IMR-90 (cell line): ENCODE measurements around the gene CRYM. TPM values are rescaled to one million over a fixed set of nuclear protein-coding genes. Genes with fewer than 3 reads are reported as not detected.

Experiments
- ATAC-seq: fragments of 200-7000 bp; cut with Tn5 transposase; 2 replicates; pipeline ENCODE4 v1.9.1; 2020; ENCODE audit warnings: low read depth, mild to moderate bottlenecking, moderate library complexity
- BruUV-seq: library from RNA; stranded (reverse); fragments of 400-500 nt; replicated peaks from 2 replicates; lab custom pipeline; 2021; lab: Mats Ljungman, UMichigan
- CTCF ChIA-PET: fragments of 300-600 bp; formaldehyde crosslinking; extraction: SDS; loops from one replicate; lab custom pipeline; 2021; ENCODE audit warnings: antibody characterized with exemption; lab: Yijun Ruan, JAX
- POLR2A ChIA-PET: fragments of 300-600 bp; sonication (Branson Sonifier 250); formaldehyde crosslinking; loops from one replicate; lab custom pipeline; 2022; ENCODE audit warnings: antibody characterized with exemption; ENCODE audit not compliant: unreplicated experiment; lab: Charles Lee
- DNase-seq: peaks from one replicate; pipeline ENCODE4 v3.0.0; 2013
- H2AFZ ChIP-seq: replicated peaks from 2 replicates; pipeline ENCODE3; 2013; ENCODE audit warnings: low read length, mild to moderate bottlenecking; ENCODE audit not compliant: poor library complexity
- H2AK5ac ChIP-seq: 2 replicates; pipeline ENCODE4 v1.6.1; 2013; ENCODE audit warnings: low read depth, low read length, inconsistent platforms
- H2AK9ac ChIP-seq: replicated peaks from 2 replicates; pipeline ENCODE3; 2013; ENCODE audit warnings: mild to moderate bottlenecking, low read depth, low read length, moderate library complexity; ENCODE audit not compliant: poor library complexity
- H2BK120ac ChIP-seq: 2 replicates; pipeline ENCODE4 v1.6.1; 2013; ENCODE audit warnings: low read depth, low read length, inconsistent platforms
- H2BK15ac ChIP-seq: 3 replicates; pipeline ENCODE4 v1.6.1; 2013; ENCODE audit warnings: low read depth, low read length, inconsistent platforms
- H2BK20ac ChIP-seq: 2 replicates; pipeline ENCODE4 v1.6.1; 2013; ENCODE audit warnings: low read depth, mild to moderate bottlenecking, inconsistent platforms, low read length, moderate library complexity
- H2BK5ac ChIP-seq: 2 replicates; pipeline ENCODE4 v1.6.1; 2013; ENCODE audit warnings: mild to moderate bottlenecking, low read depth, low read length, inconsistent platforms; ENCODE audit not compliant: poor library complexity, severe bottlenecking
- H3K14ac ChIP-seq: replicated peaks from 2 replicates; pipeline ENCODE4 v1.6.1; 2013; ENCODE audit warnings: low read depth, low read length, inconsistent platforms
- H3K18ac ChIP-seq: 2 replicates; pipeline ENCODE4 v1.6.1; 2013; ENCODE audit warnings: low read depth, low read length, control low read depth
- H3K23ac ChIP-seq: 2 replicates; pipeline ENCODE4 v1.6.1; 2013; ENCODE audit warnings: low read depth, low read length, inconsistent platforms
- H3K27ac ChIP-seq: 2 replicates; pipeline ENCODE4 v1.5.1; 2013; ENCODE audit warnings: mild to moderate bottlenecking, control low read depth, low read length; ENCODE audit not compliant: insufficient read depth
- H3K27me3 ChIP-seq: 2 replicates; pipeline ENCODE4 v1.6.1; 2013; ENCODE audit warnings: low read length; ENCODE audit not compliant: control insufficient read depth, insufficient read depth
- H3K36me3 ChIP-seq: 2 replicates; pipeline ENCODE4 v1.6.1; 2013; ENCODE audit warnings: low read length, mixed read lengths; ENCODE audit not compliant: control insufficient read depth, insufficient read depth
- H3K4ac ChIP-seq: 2 replicates; pipeline ENCODE4 v1.6.1; 2013; ENCODE audit warnings: low read depth, low read length, inconsistent platforms
- H3K4me1 ChIP-seq: 2 replicates; pipeline ENCODE4 v1.6.1; 2013; ENCODE audit warnings: low read length, mixed read lengths; ENCODE audit not compliant: control insufficient read depth, insufficient read depth
- H3K4me2 ChIP-seq: 2 replicates; pipeline ENCODE4 v1.6.1; 2013; ENCODE audit warnings: low read depth, mild to moderate bottlenecking, control low read depth, low read length, moderate library complexity
- H3K4me3 ChIP-seq: 2 replicates; pipeline ENCODE4 v1.5.1; 2013; ENCODE audit warnings: low read depth, mild to moderate bottlenecking, control low read depth, low read length, moderate library complexity; ENCODE audit not compliant: insufficient read depth
- H3K56ac ChIP-seq: 2 replicates; pipeline ENCODE4 v1.6.1; 2013; ENCODE audit warnings: low read length, inconsistent platforms; ENCODE audit not compliant: insufficient read depth; ENCODE audit errors: extremely low read depth
- H3K79me1 ChIP-seq, 2 experiments: 2 replicates each; pipeline ENCODE4 v1.6.1; 2013; ENCODE audit warnings: low read length in 2 of 2, inconsistent platforms in 1 of 2, low read depth in 1 of 2
- H3K9ac ChIP-seq: 2 replicates; pipeline ENCODE4 v1.6.1; 2013; ENCODE audit warnings: low read depth, low read length, control low read depth
- H3K9me1 ChIP-seq: 2 replicates; pipeline ENCODE4 v1.6.1; 2013; ENCODE audit warnings: low read length, inconsistent platforms; ENCODE audit not compliant: insufficient read depth
- H3K9me3 ChIP-seq: 2 replicates; pipeline ENCODE4 v1.6.1; 2013; ENCODE audit warnings: low read length; ENCODE audit not compliant: control insufficient read depth, insufficient read depth
- H4K20me1 ChIP-seq: 2 replicates; pipeline ENCODE4 v1.6.1; 2013; ENCODE audit warnings: low read length, inconsistent platforms; ENCODE audit not compliant: insufficient read depth
- H4K5ac ChIP-seq: 2 replicates; pipeline ENCODE4 v1.6.1; 2013; ENCODE audit warnings: mild to moderate bottlenecking, low read depth, low read length, control low read depth
- H4K8ac ChIP-seq, 2 experiments: 2 replicates each; pipeline ENCODE4 v1.6.1; 2013; ENCODE audit warnings: low read depth in 2 of 2, low read length in 2 of 2, control low read depth in 1 of 2, inconsistent platforms in 1 of 2
- H4K91ac ChIP-seq: 2 replicates; pipeline ENCODE4 v1.6.1; 2013; ENCODE audit warnings: low read depth, low read length, inconsistent platforms; ENCODE audit not compliant: insufficient read depth
- BHLHE40 ChIP-seq: fragments of 150-350 bp; IDR thresholded peaks from 2 replicates; pipeline ENCODE4 v1.6.1; 2016; ENCODE audit warnings: mild to moderate bottlenecking, low read depth, low read length
- CEBPB ChIP-seq: IDR thresholded peaks from 2 replicates; pipeline ENCODE4 v1.6.1; 2012; ENCODE audit warnings: low read depth, low read length, improper control_type of control experiment
- CHD1 ChIP-seq: IDR thresholded peaks from 2 replicates; pipeline ENCODE4 v1.6.1; 2012; ENCODE audit warnings: low read depth, low read length, improper control_type of control experiment
- MAZ ChIP-seq: IDR thresholded peaks from 2 replicates; pipeline ENCODE4 v1.6.1; 2012; ENCODE audit warnings: low read depth, mild to moderate bottlenecking, low read length, improper control_type of control experiment, moderate library complexity, borderline replicate concordance
- RCOR1 ChIP-seq: IDR thresholded peaks from 2 replicates; pipeline ENCODE4 v1.6.1; 2012; ENCODE audit warnings: mild to moderate bottlenecking, low read length, improper control_type of control experiment; ENCODE audit not compliant: insufficient replicate concordance
- RFX5 ChIP-seq: IDR thresholded peaks from 2 replicates; pipeline ENCODE4 v1.8.0; 2012; ENCODE audit warnings: low read depth, mild to moderate bottlenecking, low read length, moderate library complexity
- WGBS, 2 experiments: methylation state at CpG; one replicate each; pipeline versions ENCODE4 v1.1.5 to v1.1.7; 2013; ENCODE audit warnings: missing lambda C conversion rate in 2 of 2; ENCODE audit not compliant: insufficient read length in 1 of 2; ENCODE audit errors: extremely low coverage in 2 of 2; 5-methylcytosine and 5-hydroxymethylcytosine counted together
- dilution Hi-C: fragments of 300-500 bp; cut with HindIII; formaldehyde crosslinking; loops from one replicate; pipeline ENCODE4 v1.14.3; 2018; ENCODE audit warnings: low sequenced_read_pairs; ENCODE audit not compliant: unreplicated experiment
- in situ Hi-C: fragments of 300-500 bp; cut with MboI; formaldehyde crosslinking; loops from 3 replicates; pipeline ENCODE4 v1.14.3; 2019; ENCODE audit warnings: low sequenced_read_pairs, inconsistent platforms, mixed read lengths
- intact Hi-C: fragments of 100-400 bp; cut with micrococcal nuclease; formaldehyde crosslinking; loops from 2 replicates; pipeline ENCODE4 v1.10.0; 2022
- polyA plus RNA-seq, 3 experiments: library from polyadenylated mRNA; depleted of rRNA; stranded (reverse); fragments of >200 nt; gene quantifications; 2 replicates each; pipeline ENCODE4 v1.2.3, GENCODE V29; 2012; ENCODE audit warnings: low replicate concordance in 1 of 3
- total RNA-seq: library from RNA; depleted of rRNA; stranded (reverse); fragments of >200 nt; gene quantifications from 2 replicates; pipeline ENCODE4 v1.2.3, GENCODE V29; 2012
- TF ChIP-seq, protein P1 (sequence below): fragments of 150-350 bp; IDR thresholded peaks from 2 replicates; pipeline ENCODE4 v1.6.1; 2016; ENCODE audit warnings: low read depth, mild to moderate bottlenecking, low read length, moderate library complexity, borderline replicate concordance

Gene CRYM
- total and polyA plus RNA-seq, 2 of the 4 experiments (the other 2 are of a cell fraction), result not detected

DNA sequence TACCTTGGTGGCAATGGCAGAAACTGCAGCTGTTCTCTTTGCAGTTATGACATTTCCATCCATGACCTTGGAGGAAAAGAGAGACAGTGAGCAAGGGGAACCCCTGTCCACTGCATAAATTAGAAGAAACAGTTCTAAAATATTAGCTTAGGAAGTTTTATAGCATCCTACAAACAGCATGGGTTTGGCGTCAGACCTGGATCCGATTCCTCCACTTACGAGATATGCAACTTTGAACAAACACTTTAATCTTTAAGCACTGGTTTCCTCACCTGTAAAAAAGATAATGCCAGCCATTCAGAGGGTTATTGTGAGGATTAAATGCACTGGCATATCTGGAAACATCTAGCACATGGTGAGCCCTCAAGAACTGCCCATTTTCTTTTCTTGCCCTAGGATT is 2.6 kb downstream of the CRYM start:
- dilution Hi-C loops (no loop called here), in situ Hi-C loops (no loop called here), intact Hi-C loops (no loop called here)
- Histone ChIP-seq H3K4me1 (no peaks in the 10 kb centered on the region), H2BK5ac (no peak overlapping the region), H4K91ac (no peak overlapping the region), H3K9ac (no peak overlapping the region), H2AK9ac (no peak overlapping the region), H4K5ac (no peak overlapping the region), H4K8ac (no peak overlapping the region), H2AK5ac (no peak overlapping the region), H3K79me1 (no peaks in the 10 kb centered on the region), H3K4ac (no peak overlapping the region), H3K4me3 (no peak overlapping the region), H3K14ac (no peak overlapping the region), H3K56ac (no peak overlapping the region), H4K20me1 (0 out of 2 replicates have a peak, but pooled peaks cover 3% of the 10 kb centered on the region), H3K4me2 (no peak overlapping the region), H3K9me3 (peaks cover 3% of the 10 kb centered on the region; the same call in 1 of the 2 replicates), H3K23ac (no peak overlapping the region), H3K27ac (no peak overlapping the region), H3K36me3 (no peaks in the 10 kb centered on the region), H3K27me3 (peaks cover 65% of the 10 kb centered on the region), H2BK15ac (no peak overlapping the region), H2BK120ac (no peak overlapping the region), H3K18ac (no peak overlapping the region), H3K9me1 (no peaks in the 10 kb centered on the region), H2BK20ac (no peak overlapping the region), H2AFZ (no peak overlapping the region)
- ATAC-seq (no peak), DNase-seq (no peak)
- ChIA-PET POLR2A (no interaction called here), CTCF (interaction anchor here (1.3 kb wide), 1 partner anchor 87 kb away, joined by 5 read pairs; no protein-coding TSS in a partner anchor)
- WGBS, 2 experiments, result no CpG with 5 or more reads among the region's 3 CpGs
- TF ChIP-seq RCOR1, result no peak
- TF ChIP-seq, protein P1, sequence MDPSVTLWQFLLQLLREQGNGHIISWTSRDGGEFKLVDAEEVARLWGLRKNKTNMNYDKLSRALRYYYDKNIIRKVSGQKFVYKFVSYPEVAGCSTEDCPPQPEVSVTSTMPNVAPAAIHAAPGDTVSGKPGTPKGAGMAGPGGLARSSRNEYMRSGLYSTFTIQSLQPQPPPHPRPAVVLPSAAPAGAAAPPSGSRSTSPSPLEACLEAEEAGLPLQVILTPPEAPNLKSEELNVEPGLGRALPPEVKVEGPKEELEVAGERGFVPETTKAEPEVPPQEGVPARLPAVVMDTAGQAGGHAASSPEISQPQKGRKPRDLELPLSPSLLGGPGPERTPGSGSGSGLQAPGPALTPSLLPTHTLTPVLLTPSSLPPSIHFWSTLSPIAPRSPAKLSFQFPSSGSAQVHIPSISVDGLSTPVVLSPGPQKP, result no peak
- no peak for TF ChIP-seq CEBPB
- TF ChIP-seq MAZ, result no peak
- TF ChIP-seq RFX5, result no peak
- TF ChIP-seq BHLHE40, result no peak
- no peak for TF ChIP-seq CHD1
- no TSS peak for BruUV-seq
